SK-N-SH (cell line): ENCODE results near the gene GPR173. TPM values are rescaled to one million over a fixed set of nuclear protein-coding genes. Genes with fewer than 3 reads are reported as not detected.

Source experiments
- CTCF ChIA-PET: fragments of 300-600, 350-600 bp; formaldehyde crosslinking; extraction: SDS; loops from one replicate; lab custom pipeline; 2021; lab: Yijun Ruan, JAX
- POLR2A ChIA-PET: fragments of 350-600 bp; sonication (Branson Sonifier 250); formaldehyde crosslinking; extraction: SDS; loops from one replicate; lab custom pipeline; 2020; ENCODE audit warnings: antibody characterized with exemption, inconsistent platforms; lab: Yijun Ruan, JAX
- DNase-seq: peaks from one replicate; pipeline ENCODE4 v3.0.0; 2012
- H2AFZ ChIP-seq: fragments of 200-600 bp; sonication (generic); 2 replicates; pipeline ENCODE4 v1.8.1; 2016; ENCODE audit warnings: antibody characterized with exemption, mild to moderate bottlenecking, low read depth
- H3F3A ChIP-seq: fragments of 200-600 bp; sonication (generic); replicated peaks from 2 replicates; pipeline ENCODE3; 2016; ENCODE audit warnings: antibody characterized with exemption, mild to moderate bottlenecking; ENCODE audit not compliant: insufficient read depth
- H3K27ac ChIP-seq, 2 experiments: fragments of 200-500 bp in 1 of 2; fragments of 200-600 bp in 1 of 2; sonication (Bioruptor generic) in 1 of 2; sonication (generic), shearing (Covaris generic) in 1 of 2; 2 replicates each; pipeline versions ENCODE4 v1.5.1 to v1.6.1; 2014 to 2016; ENCODE audit warnings: low read depth in 2 of 2, inconsistent platforms in 1 of 2, low read length in 1 of 2, mild to moderate bottlenecking in 1 of 2, mixed read lengths in 1 of 2
- H3K27me3 ChIP-seq: fragments of 200-600 bp; sonication (generic), shearing (Covaris generic); 2 replicates; pipeline ENCODE4 v1.6.1; 2016; ENCODE audit warnings: mixed run types; ENCODE audit not compliant: insufficient read depth
- H3K36me3 ChIP-seq, 2 experiments: fragments of 200-500 bp in 1 of 2; fragments of 200-600 bp in 1 of 2; sonication (Bioruptor generic) in 1 of 2; sonication (generic) in 1 of 2; replicated peaks in 1 of 2; 2 replicates each; pipeline versions ENCODE3 to v1.5.1; 2014 to 2016; ENCODE audit warnings: low read length in 1 of 2, mild to moderate bottlenecking in 1 of 2; ENCODE audit not compliant: insufficient read depth in 2 of 2, control insufficient read depth in 1 of 2
- H3K4me1 ChIP-seq, 2 experiments: fragments of 200-500 bp in 1 of 2; fragments of 200-600 bp in 1 of 2; sonication (Bioruptor generic) in 1 of 2; sonication (generic), shearing (Covaris generic) in 1 of 2; 2 replicates each; pipeline versions ENCODE4 v1.5.1 to v1.6.1; 2014 to 2016; ENCODE audit warnings: low read depth in 1 of 2, low read length in 1 of 2, mixed run types in 1 of 2; ENCODE audit not compliant: insufficient read depth in 2 of 2, control insufficient read depth in 1 of 2
- H3K4me2 ChIP-seq: fragments of 200-600 bp; sonication (generic), shearing (Covaris generic); 2 replicates; pipeline ENCODE4 v1.6.1; 2017; ENCODE audit warnings: mixed run types
- H3K4me3 ChIP-seq, 2 experiments: fragments of 200-500 bp in 1 of 2; fragments of 200-600 bp in 1 of 2; sonication (Bioruptor generic) in 1 of 2; sonication (generic), shearing (Covaris generic) in 1 of 2; 2 replicates each; pipeline versions ENCODE4 v1.5.1 to v1.8.1; 2014 to 2016; ENCODE audit warnings: low read depth in 2 of 2, inconsistent platforms in 1 of 2, low read length in 1 of 2, mild to moderate bottlenecking in 1 of 2, mixed read lengths in 1 of 2, moderate library complexity in 1 of 2
- H3K79me2 ChIP-seq: fragments of 200-600 bp; sonication (generic); 2 replicates; pipeline ENCODE4 v1.8.1; 2017; ENCODE audit warnings: mild to moderate bottlenecking; ENCODE audit not compliant: insufficient read depth
- H3K9ac ChIP-seq: fragments of 200-600 bp; sonication (generic); 2 replicates; pipeline ENCODE4 v1.6.1; 2017; ENCODE audit warnings: mixed run types
- H3K9me2 ChIP-seq: fragments of 200-600 bp; sonication (generic); 2 replicates; pipeline ENCODE4 v1.6.1; 2017; ENCODE audit warnings: mixed run types
- H3K9me3 ChIP-seq: fragments of 200-600 bp; sonication (generic); 2 replicates; pipeline ENCODE4 v1.6.1; 2017; ENCODE audit warnings: mixed run types, mild to moderate bottlenecking, moderate library complexity
- H4K20me1 ChIP-seq: fragments of 200-600 bp; sonication (generic); 2 replicates; pipeline ENCODE4 v1.6.1; 2017; ENCODE audit warnings: mild to moderate bottlenecking, mixed run types; ENCODE audit not compliant: insufficient read depth
- CHD2 ChIP-seq: fragments of 150-350 bp; IDR thresholded peaks from 2 replicates; pipeline ENCODE4 v1.6.1; 2018; ENCODE audit warnings: low read length; ENCODE audit not compliant: partially characterized antibody
- CTCF ChIP-seq: fragments of 200-600 bp; sonication (generic); IDR thresholded peaks from 2 replicates; pipeline ENCODE4 v1.6.1; 2017; ENCODE audit warnings: antibody characterized with exemption, mild to moderate bottlenecking, moderate library complexity
- ELF1 ChIP-seq: IDR thresholded peaks from 2 replicates; pipeline ENCODE4 v1.4.0; 2012
- EP300 ChIP-seq, 2 experiments: IDR thresholded peaks; 2 replicates each; pipeline versions ENCODE4 v1.4.0 to v1.6.1; 2012; ENCODE audit warnings: borderline replicate concordance in 1 of 2, low read depth in 1 of 2, low read length in 1 of 2
- EZH2phosphoT487 ChIP-seq: fragments of 200-600 bp; sonication (generic); IDR thresholded peaks from 2 replicates; pipeline ENCODE4 v1.6.1; 2017; ENCODE audit warnings: low read depth, mixed run types, mild to moderate bottlenecking, antibody characterized with exemption, moderate library complexity, borderline replicate concordance
- FOSL2 ChIP-seq: IDR thresholded peaks from 2 replicates; pipeline ENCODE4 v1.4.0; 2012; ENCODE audit warnings: low read depth, mild to moderate bottlenecking, moderate library complexity, borderline replicate concordance
- FOXM1 ChIP-seq: IDR thresholded peaks from 2 replicates; pipeline ENCODE4 v1.4.0; 2012; ENCODE audit warnings: low read depth, mild to moderate bottlenecking
- JUND ChIP-seq: IDR thresholded peaks from 2 replicates; pipeline ENCODE4 v1.4.0; 2012
- MAX ChIP-seq: IDR thresholded peaks from 2 replicates; pipeline ENCODE4 v1.4.0; 2012; ENCODE audit warnings: low read depth
- PBX3 ChIP-seq: IDR thresholded peaks from 2 replicates; pipeline ENCODE4; 2012
- RFX5 ChIP-seq: IDR thresholded peaks from 2 replicates; pipeline ENCODE4 v1.6.1; 2012; ENCODE audit warnings: mild to moderate bottlenecking, improper control_type of control experiment, low read length
- SMC3 ChIP-seq: IDR thresholded peaks from 2 replicates; pipeline ENCODE4 v1.6.1; 2012; ENCODE audit warnings: low read depth, low read length, improper control_type of control experiment
- TAF1 ChIP-seq: IDR thresholded peaks from 2 replicates; pipeline ENCODE4 v1.6.1; 2012; ENCODE audit warnings: low read depth, mild to moderate bottlenecking, low read length, moderate library complexity, borderline replicate concordance
- ZBTB33 ChIP-seq: IDR thresholded peaks from 2 replicates; pipeline ENCODE4 v1.4.0; 2012; ENCODE audit warnings: low read depth, borderline replicate concordance
- WGBS: methylation state at CpG from one replicate; pipeline ENCODE4 v1.1.6; 2017; ENCODE audit warnings: low lambda C conversion rate; 5-methylcytosine and 5-hydroxymethylcytosine counted together
- polyA plus RNA-seq, 3 experiments: library from polyadenylated mRNA; depleted of rRNA; stranded (reverse); fragments of >200 nt; gene quantifications; 2 replicates each; pipeline ENCODE4 v1.2.3, GENCODE V29; 2012

GPR173 gene
- polyA plus RNA-seq, 1 of the 3 experiments (the other 2 are of a cell fraction): 5.8 TPM

- POLR2A ChIA-PET: no interaction called here
Observed at GRCh38 chrX:53013291-53013690, 35.3 kb upstream of the GPR173 start.

More at GRCh38 chrX:53013291-53013690, 35.3 kb upstream of the GPR173 start:
- Histone ChIP-seq H3K4me3 (no peak overlapping the region), H3K79me2 (no peaks in the 10 kb centered on the region), H3K4me2 (no peak overlapping the region), H3K27ac (no peak overlapping the region), H3K9ac (no peak overlapping the region), H3K9me3 (no peaks in the 10 kb centered on the region), H3F3A (no peaks in the 10 kb centered on the region), H2AFZ (no peak overlapping the region), H3K4me1 (no peaks in the 10 kb centered on the region), H3K27me3 (peaks cover 4% of the 10 kb centered on the region; the same call in 1 of the 2 replicates), H4K20me1 (no peaks in the 10 kb centered on the region), H3K36me3 (no peaks in the 10 kb centered on the region), H3K9me2 (no peaks in the 10 kb centered on the region)
- DNase-seq: no peak
- TF ChIP-seq PBX3 (no peak), EP300 (IDR thresholded peaks at IDR 0.05; ENCODE audit: borderline replicate concordance in 1 of 2, low read depth in 1 of 2, low read length in 1 of 2) (no peak), FOXM1 (no peak), JUND (no peak), FOSL2 (no peak), SMC3 (no peak), TAF1 (no peak), ELF1 (no peak), CTCF (no peak), ZBTB33 (no peak), RFX5 (no peak), EZH2phosphoT487 (no peak), MAX (no peak), CHD2 (no peak)
- 20% methylated on average over 1 of the region's 1 CpG for WGBS
- CTCF ChIA-PET: no interaction called here
